Neural progenitor cell (in vitro differentiated cells): ENCODE results near the gene WWTR1. TPM values are rescaled to one million over a fixed set of nuclear protein-coding genes. Genes with fewer than 3 reads are reported as not detected.

Experiments used
- DNase-seq: peaks from one replicate; pipeline ENCODE4 v3.0.0-alpha.2; 2016; ENCODE audit warnings: low spot score
- H2AFZ ChIP-seq: fragments of 200-600 bp; sonication (generic); replicated peaks from 2 replicates; pipeline ENCODE4 v1.6.1; 2016; ENCODE audit warnings: antibody characterized with exemption
- H3F3A ChIP-seq: fragments of 200-600 bp; sonication (generic); 2 replicates; pipeline ENCODE4 v1.6.1; 2016; ENCODE audit warnings: antibody characterized with exemption, low read depth
- H3K27ac ChIP-seq: fragments of 200-600 bp; sonication (generic); 2 replicates; pipeline ENCODE4 v1.5.1; 2016; ENCODE audit warnings: mild to moderate bottlenecking
- H3K27me3 ChIP-seq: fragments of 200-600 bp; sonication (generic); 2 replicates; pipeline ENCODE4 v1.6.1; 2016; ENCODE audit warnings: mild to moderate bottlenecking, moderate library complexity
- H3K36me3 ChIP-seq: fragments of 200-600 bp; sonication (generic); 2 replicates; pipeline ENCODE4 v1.5.1; 2016
- H3K4me1 ChIP-seq: fragments of 200-600 bp; sonication (generic); 2 replicates; pipeline ENCODE4 v1.6.1; 2016; ENCODE audit warnings: mixed run types
- H3K4me2 ChIP-seq: fragments of 200-600 bp; sonication (generic); 2 replicates; pipeline ENCODE4 v1.6.1; 2016
- H3K4me3 ChIP-seq: fragments of 200-600 bp; sonication (generic); 2 replicates; pipeline ENCODE4 v1.5.1; 2016
- H3K79me2 ChIP-seq: fragments of 200-600 bp; sonication (generic); 2 replicates; pipeline ENCODE4 v1.6.1; 2016; ENCODE audit warnings: low read depth
- H3K9ac ChIP-seq: fragments of 200-600 bp; sonication (generic); 2 replicates; pipeline ENCODE4 v1.6.1; 2016
- H3K9me3 ChIP-seq: fragments of 200-600 bp; sonication (generic); 2 replicates; pipeline ENCODE4 v1.5.1; 2016; ENCODE audit warnings: low read depth
- H4K20me1 ChIP-seq: fragments of 200-600 bp; sonication (generic); 2 replicates; pipeline ENCODE4 v1.6.1; 2016; ENCODE audit warnings: low read depth
- H3K27ac Mint-ChIP-seq: 3 replicates; pipeline ENCODE4 v1.8.0; 2021; ENCODE audit warnings: mixed read lengths
- H3K27me3 Mint-ChIP-seq: 2 replicates; pipeline ENCODE4 v1.8.0; 2022; ENCODE audit warnings: low read depth, mild to moderate bottlenecking, inconsistent platforms, moderate library complexity, mixed read lengths; ENCODE audit not compliant: insufficient read depth
- H3K36me3 Mint-ChIP-seq: 3 replicates; pipeline ENCODE4 v1.8.0; 2021; ENCODE audit warnings: mixed read lengths
- H3K4me1 Mint-ChIP-seq: 3 replicates; pipeline ENCODE4 v1.8.0; 2021; ENCODE audit warnings: mixed read lengths
- H3K4me3 Mint-ChIP-seq: 3 replicates; pipeline ENCODE4 v1.8.0; 2021; ENCODE audit warnings: mild to moderate bottlenecking, moderate library complexity, mixed read lengths
- H3K9me3 Mint-ChIP-seq: 3 replicates; pipeline ENCODE4 v1.8.0; 2020; ENCODE audit warnings: mixed read lengths
- CTCF ChIP-seq: fragments of 200-600 bp; sonication (generic); IDR thresholded peaks from 2 replicates; pipeline ENCODE4 v1.5.1; 2017; ENCODE audit warnings: antibody characterized with exemption, mild to moderate bottlenecking
- EZH2 ChIP-seq: fragments of 200-600 bp; sonication (generic); IDR thresholded peaks from 2 replicates; pipeline ENCODE4 v1.6.1; 2017; ENCODE audit warnings: antibody characterized with exemption, mild to moderate bottlenecking, moderate library complexity
- EZH2phosphoT487 ChIP-seq: fragments of 200-600 bp; sonication (generic); IDR thresholded peaks from 2 replicates; pipeline ENCODE4 v1.6.1; 2017; ENCODE audit warnings: antibody characterized with exemption
- total RNA-seq: library from RNA; depleted of rRNA; stranded (reverse); fragments of >200 nt; gene quantifications from 2 replicates; pipeline ENCODE4 v1.2.3, GENCODE V29; 2015; ENCODE audit warnings: low replicate concordance

The WWTR1 gene
- total RNA-seq, 1 donor from 2014 or later = 13.9 TPM

DNA sequence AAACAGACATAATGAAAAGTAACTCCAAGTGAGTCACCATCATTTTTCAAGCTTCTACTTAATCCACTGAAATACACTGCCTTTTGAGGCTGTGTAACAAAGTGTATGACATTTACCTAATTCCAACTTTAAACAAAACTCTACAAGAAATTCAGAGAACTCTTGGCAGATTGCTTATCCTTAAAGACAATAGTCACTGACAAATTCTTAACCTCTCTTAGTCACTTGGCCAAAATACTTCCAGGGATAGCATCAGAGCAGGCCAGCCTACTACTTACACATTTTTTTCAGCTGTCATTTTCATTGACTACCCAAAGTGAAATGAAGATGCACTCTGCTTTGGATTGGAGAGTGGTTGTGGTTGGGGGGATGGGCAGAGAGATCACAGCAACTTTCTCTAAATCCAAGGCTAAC, 3.6 kb downstream of the WWTR1 start:
- H3K79me2 ChIP-seq = no peaks in the 10 kb centered on the region
- peaks cover 22% of the 10 kb centered on the region for H3K27me3 ChIP-seq
- no peaks in the 10 kb centered on the region for H3K9me3 ChIP-seq
- Mint-ChIP-seq H3K4me3 (peak overlapping the region; percentile 55), H3K4me1 (peaks cover 32% of the 10 kb centered on the region), H3K9me3 (peaks cover 4% of the 10 kb centered on the region), H3K36me3 (peaks cover 46% of the 10 kb centered on the region), H3K27me3 (no peaks in the 10 kb centered on the region), H3K27ac (no peak overlapping the region)
- H3K4me2 ChIP-seq = no peak overlapping the region
- no peak overlapping the region for H3K4me3 ChIP-seq
- H3K9ac ChIP-seq = no peak overlapping the region
- H2AFZ ChIP-seq = no peak overlapping the region
- H3K36me3 ChIP-seq = no peaks in the 10 kb centered on the region
- TF ChIP-seq EZH2phosphoT487 (no peak), CTCF (no peak), EZH2 (no peak)
- H3F3A ChIP-seq = peaks cover 20% of the 10 kb centered on the region
- H4K20me1 ChIP-seq = peaks cover 7% of the 10 kb centered on the region
- DNase-seq = no peak
- no peak overlapping the region for H3K27ac ChIP-seq
- no peaks in the 10 kb centered on the region for H3K4me1 ChIP-seq

- no peak overlapping the region for H3K4me3 Mint-ChIP-seq
- H3K4me2 ChIP-seq = no peak overlapping the region
Observed at GRCh38 chr3:149653564-149653963, 4.3 kb downstream of the WWTR1 start.

DNA sequence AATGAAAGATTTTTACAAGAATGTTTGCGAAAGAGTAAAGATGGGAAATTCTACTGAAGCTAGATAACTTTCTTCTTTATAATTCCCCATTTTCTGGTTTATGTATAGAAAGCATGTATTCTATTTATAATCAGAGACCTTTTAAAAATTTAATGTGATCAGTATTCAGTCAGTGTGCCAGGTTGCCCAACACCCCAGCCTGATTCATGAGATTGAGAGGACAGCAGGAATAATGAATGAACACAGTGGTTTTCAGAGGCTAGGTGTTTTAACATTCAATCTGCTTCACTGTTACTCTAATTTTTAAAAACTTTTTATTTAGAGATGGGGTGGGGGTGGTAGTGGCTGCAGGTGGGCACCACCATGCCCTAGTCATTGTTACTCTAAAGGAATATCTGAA, 4.7 kb downstream of the WWTR1 start:
- H3K27ac Mint-ChIP-seq = no peak overlapping the region
- H3F3A ChIP-seq = peaks cover 10% of the 10 kb centered on the region

More at GRCh38 chr3:149653564-149653963, 4.3 kb downstream of the WWTR1 start:
- Histone ChIP-seq H3K9me3 (no peaks in the 10 kb centered on the region), H3K79me2 (no peaks in the 10 kb centered on the region), H3K36me3 (no peaks in the 10 kb centered on the region), H2AFZ (no peak overlapping the region), H3K4me3 (no peak overlapping the region), H3K4me1 (no peaks in the 10 kb centered on the region), H3F3A (peaks cover 15% of the 10 kb centered on the region), H3K27me3 (peaks cover 19% of the 10 kb centered on the region), H3K9ac (no peak overlapping the region), H3K27ac (no peak overlapping the region), H4K20me1 (peaks cover 7% of the 10 kb centered on the region)
- Mint-ChIP-seq H3K27ac (no peak overlapping the region), H3K9me3 (peaks cover 4% of the 10 kb centered on the region), H3K27me3 (no peaks in the 10 kb centered on the region), H3K4me1 (peaks cover 26% of the 10 kb centered on the region), H3K36me3 (peaks cover 46% of the 10 kb centered on the region)
- DNase-seq = no peak
- TF ChIP-seq EZH2 = no peak
- no peak for TF ChIP-seq EZH2phosphoT487
- no peak for TF ChIP-seq CTCF

More for the DNA sequence above, 4.7 kb downstream of the WWTR1 start:
- DNase-seq = no peak
- no peaks in the 10 kb centered on the region for H3K4me1 ChIP-seq
- peaks cover 19% of the 10 kb centered on the region for H3K27me3 ChIP-seq
- H3K79me2 ChIP-seq = no peaks in the 10 kb centered on the region
- Mint-ChIP-seq H3K9me3 (peaks cover 4% of the 10 kb centered on the region), H3K4me1 (peaks cover 24% of the 10 kb centered on the region), H3K4me3 (no peak overlapping the region), H3K36me3 (peaks cover 49% of the 10 kb centered on the region), H3K27me3 (no peaks in the 10 kb centered on the region)
- H2AFZ ChIP-seq = no peak overlapping the region
- H3K9me3 ChIP-seq = no peaks in the 10 kb centered on the region
- peaks cover 7% of the 10 kb centered on the region for H4K20me1 ChIP-seq
- H3K9ac ChIP-seq = no peak overlapping the region
- H3K4me3 ChIP-seq = no peak overlapping the region
- H3K4me2 ChIP-seq = no peak overlapping the region
- H3K27ac ChIP-seq = no peak overlapping the region
- no peaks in the 10 kb centered on the region for H3K36me3 ChIP-seq
- TF ChIP-seq CTCF = no peak
- TF ChIP-seq EZH2 = no peak
- no peak for TF ChIP-seq EZH2phosphoT487
